Endothelial cell of umbilical vein (primary cell): ENCODE measurements around the gene SLC44A5. TPM values are rescaled to one million over a fixed set of nuclear protein-coding genes. Genes with fewer than 3 reads are reported as not detected.

Experiments used
- BruUV-seq: library from RNA; stranded (reverse); fragments of 400-500 nt; replicated peaks from 2 replicates; lab custom pipeline; 2021; lab: Mats Ljungman, UMichigan
- CTCF ChIA-PET: fragments of 300-600, 350-600 bp; sonication (Branson Sonifier 250); formaldehyde crosslinking; loops from one replicate; lab custom pipeline; 2021; ENCODE audit warnings: antibody characterized with exemption, inconsistent platforms; lab: Charles Lee
- POLR2A ChIA-PET: fragments of 300-600, 350-600 bp; sonication (Branson Sonifier 250); formaldehyde crosslinking; loops from one replicate; lab custom pipeline; 2021; ENCODE audit warnings: antibody characterized with exemption, inconsistent platforms; lab: Charles Lee
- DNase-seq: peaks from one replicate; pipeline ENCODE4 v3.0.0-alpha.2; 2011; ENCODE audit warnings: low read depth, low spot score
- FAIRE-seq: peaks from 2 replicates; lab custom pipeline; 2011; peaks lifted over from hg19 to GRCh38; lab: Jason Lieb, UNC
- H2AFZ ChIP-seq: 2 replicates; pipeline ENCODE4 v1.6.0; 2012; ENCODE audit warnings: low read depth, low read length, control low read depth, inconsistent platforms
- H3K27ac ChIP-seq: 2 replicates; pipeline ENCODE4 v1.5.1; 2011; ENCODE audit warnings: low read depth, mild to moderate bottlenecking, control low read depth, low read length, moderate library complexity; ENCODE audit not compliant: insufficient read depth
- H3K27me3 ChIP-seq, 2 experiments: 2 replicates each; pipeline versions ENCODE4 v1.6.0 to v1.6.1; 2011; ENCODE audit warnings: low read length in 2 of 2, mixed read lengths in 1 of 2; ENCODE audit not compliant: control insufficient read depth in 2 of 2, insufficient read depth in 2 of 2
- H3K36me3 ChIP-seq, 2 experiments: 2 replicates in 1 of 2; 3 replicates in 1 of 2; pipeline ENCODE4 v1.5.1; 2011; ENCODE audit warnings: low read length in 2 of 2, mild to moderate bottlenecking in 1 of 2, moderate library complexity in 1 of 2; ENCODE audit not compliant: control insufficient read depth in 2 of 2, insufficient read depth in 2 of 2; ENCODE audit errors: extremely low read depth in 1 of 2
- H3K4me1 ChIP-seq: 3 replicates; pipeline ENCODE4 v1.5.1; 2011; ENCODE audit warnings: mild to moderate bottlenecking, low read length; ENCODE audit not compliant: control insufficient read depth, insufficient read depth; ENCODE audit errors: extremely low read depth
- H3K4me2 ChIP-seq: 2 replicates; pipeline ENCODE4 v1.6.1; 2011; ENCODE audit warnings: low read length, control low read depth, mixed read lengths; ENCODE audit not compliant: insufficient read depth
- H3K4me3 ChIP-seq, 3 experiments: fragments of 200-600 bp in 1 of 3; sonication (generic), shearing (Covaris generic) in 1 of 3; replicated peaks in 1 of 3; 2 replicates each; pipeline ENCODE4 v1.5.1; 2011 to 2016; ENCODE audit warnings: control low read depth in 3 of 3, low read length in 3 of 3, mild to moderate bottlenecking in 2 of 3, inconsistent platforms in 1 of 3, low read depth in 1 of 3, moderate library complexity in 1 of 3; ENCODE audit not compliant: insufficient read depth in 1 of 3
- H3K79me2 ChIP-seq: 2 replicates; pipeline ENCODE4 v1.6.0; 2012; ENCODE audit warnings: low read length, inconsistent platforms; ENCODE audit not compliant: control insufficient read depth, insufficient read depth
- H3K9ac ChIP-seq: replicated peaks from 2 replicates; pipeline ENCODE3; 2011; ENCODE audit warnings: low read length, control low read depth; ENCODE audit not compliant: insufficient read depth; ENCODE audit errors: extremely low read depth
- H3K9me1 ChIP-seq: replicated peaks from 3 replicates; pipeline ENCODE4 v1.6.0; 2011; ENCODE audit warnings: mild to moderate bottlenecking, low read length; ENCODE audit not compliant: control insufficient read depth, insufficient read depth; ENCODE audit errors: extremely low read depth
- H3K9me3 ChIP-seq: replicated peaks from 2 replicates; pipeline ENCODE4 v1.5.1; 2012; ENCODE audit warnings: low read length, inconsistent platforms; ENCODE audit not compliant: control insufficient read depth, insufficient read depth
- H4K20me1 ChIP-seq: replicated peaks from 2 replicates; pipeline ENCODE3; 2011; ENCODE audit warnings: mild to moderate bottlenecking, low read length; ENCODE audit not compliant: control insufficient read depth, insufficient read depth; ENCODE audit errors: extremely low read depth
- CTCF ChIP-seq, 2 donors: IDR thresholded peaks; 1 replicate in 1 of 2; 2 replicates in 1 of 2; pipeline ENCODE4 v1.5.1; 2011; ENCODE audit warnings: low read length in 2 of 2, mild to moderate bottlenecking in 2 of 2, moderate library complexity in 2 of 2, control low read depth in 1 of 2, inconsistent platforms in 1 of 2, low read depth in 1 of 2; ENCODE audit not compliant: insufficient read depth in 1 of 2; ENCODE audit errors: extremely low read depth in 1 of 2
- EZH2 ChIP-seq: IDR thresholded peaks from 2 replicates; pipeline ENCODE4 v1.6.1; 2012; ENCODE audit warnings: borderline replicate concordance, low read depth, mild to moderate bottlenecking, moderate library complexity, low read length, inconsistent platforms; ENCODE audit not compliant: severe bottlenecking
- FOS ChIP-seq: IDR thresholded peaks from 2 replicates; pipeline ENCODE4 v1.6.1; 2011; ENCODE audit warnings: mild to moderate bottlenecking, low read length, moderate library complexity, borderline replicate concordance; ENCODE audit not compliant: insufficient read depth
- GATA2 ChIP-seq: IDR thresholded peaks from 2 replicates; pipeline ENCODE4 v1.7.0; 2011; ENCODE audit warnings: low read depth, mild to moderate bottlenecking, moderate library complexity, mixed read lengths, low read length; ENCODE audit not compliant: insufficient read length, insufficient read depth
- JUN ChIP-seq: IDR thresholded peaks from 2 replicates; pipeline ENCODE4 v1.6.1; 2011; ENCODE audit warnings: borderline replicate concordance, low read depth; ENCODE audit not compliant: insufficient read length, insufficient read depth
- MAX ChIP-seq: IDR thresholded peaks from 2 replicates; pipeline ENCODE4 v1.6.1; 2011; ENCODE audit not compliant: insufficient read depth, insufficient read length
- MYC ChIP-seq: IDR thresholded peaks from one replicate; pipeline ENCODE4 v1.6.1; 2011; ENCODE audit warnings: mild to moderate bottlenecking, low read depth, low read length
- POLR2A ChIP-seq: IDR thresholded peaks from 2 replicates; pipeline ENCODE4 v1.6.1; 2012; ENCODE audit warnings: low read depth, mild to moderate bottlenecking, control low read depth, low read length
- POLR2AphosphoS5 ChIP-seq: IDR thresholded peaks from 2 replicates; pipeline ENCODE4 v1.6.1; 2012; ENCODE audit warnings: low read depth, mild to moderate bottlenecking, control low read depth, low read length, moderate library complexity; ENCODE audit not compliant: insufficient read depth
- dilution Hi-C: fragments of 300-500 bp; cut with MboI; formaldehyde crosslinking; loops from one replicate; pipeline ENCODE4 v1.15.0; 2019; ENCODE audit warnings: low sequenced_read_pairs; ENCODE audit not compliant: extremely low pct_ligation_motif_present
- intact Hi-C: fragments of 100-400 bp; cut with micrococcal nuclease; formaldehyde crosslinking; loops from one replicate; pipeline ENCODE4 v1.10.0; 2022
- polyA plus RNA-seq, 4 experiments: library from polyadenylated mRNA; depleted of rRNA in 3 of 4; stranded (reverse) in 3 of 4; unstranded in 1 of 4; fragments of >200 nt; gene quantifications; 2 replicates each; pipeline versions ENCODE4 v1.2.1 to v1.2.3, GENCODE V29; 2011 to 2012; ENCODE audit warnings: missing spikeins in 1 of 4
- total RNA-seq: library from RNA; stranded (reverse); gene quantifications from 2 replicates; pipeline ENCODE4 v1.2.3, GENCODE V29; 2021

SLC44A5 gene
- total and polyA plus RNA-seq, 2 donors (not counting 3 experiments of a cell fraction or from before 2014, with no cell fraction given), result 1.6 to 3.2 TPM

- Histone ChIP-seq H3K9me3 (no peaks in the 10 kb centered on the region), H3K27ac (no peak overlapping the region), H3K36me3 (no peaks in the 10 kb centered on the region), H4K20me1 (no peaks in the 10 kb centered on the region), H3K4me3 (no peak overlapping the region), H3K9me1 (no peaks in the 10 kb centered on the region), H3K4me1 (peaks cover 8% of the 10 kb centered on the region), H3K9ac (no peak overlapping the region), H3K79me2 (no peaks in the 10 kb centered on the region), H2AFZ (no peak overlapping the region), H3K27me3 (no peaks in the 10 kb centered on the region), H3K4me2 (no peak overlapping the region)
- FAIRE-seq, result no peak
- intact Hi-C loops, result no loop called here
- no TSS peak for BruUV-seq
- dilution Hi-C loops, result no loop called here
- TF ChIP-seq EZH2, result no peak
- TF ChIP-seq MAX, result no peak
- no peak for TF ChIP-seq POLR2A
- TF ChIP-seq POLR2AphosphoS5, result no peak
- no peak for TF ChIP-seq MYC
- TF ChIP-seq JUN, result no peak
- no peak for TF ChIP-seq CTCF (IDR thresholded peaks at IDR 0.05; ENCODE audit: extremely low read depth in 1 of 2, insufficient read depth in 1 of 2, low read depth in 1 of 2, low read length in 2 of 2)
- TF ChIP-seq FOS, result no peak
- TF ChIP-seq GATA2, result no peak
- ChIA-PET CTCF (interaction anchor here (1.2 to 2.2 kb wide), 3 partner anchors 29 to 72 kb away, joined by 3 to 7 read pairs (median 3); no protein-coding TSS in a partner anchor), POLR2A (no interaction called here)
- no peak for DNase-seq
These were observed 305.9 kb downstream of the SLC44A5 start for GRCh38 chr1:75305061-75305460.
